ENCODE measurements around the gene FBXO21. TPM values are rescaled to one million over a fixed set of nuclear protein-coding genes. Genes with fewer than 3 reads are reported as not detected.

Gene FBXO21
- total RNA-seq, 4 donors from 2014 or later: 38.4 to 54.4 (median 48.6) TPM

- H3K4me1 ChIP-seq: peaks cover 0 to 6% (median 0%) of the 10 kb centered on the region in 3 donors
- no peak for TF ChIP-seq CTCF (IDR thresholded peaks at IDR 0.05)
- no peak for TF ChIP-seq POLR2A (IDR thresholded peaks at IDR 0.05)
- H3K36me3 ChIP-seq: no peaks in the 10 kb centered on the region
- peaks cover 0 to 57% (median 0%) of the 10 kb centered on the region in 4 donors for H3K27me3 ChIP-seq
- DNase-seq: no peak
- WGBS, 2 donors: 81 to 84% methylated on average over 5 to 6 of the region's 6 CpGs
- no peaks in the 10 kb centered on the region for H3K9me3 ChIP-seq
- intact Hi-C loops (cut with DNase I): loop anchor here (5.0 kb wide), 1 partner anchor 627 kb away; no protein-coding TSS in a partner anchor
- no peak overlapping the region for H3K4me3 ChIP-seq
- no peak overlapping the region for H3K27ac ChIP-seq
These were observed 20.1 kb upstream of the FBXO21 start for GRCh38 chr12:117210266-117210918.

- Histone ChIP-seq H3K4me1 (peaks cover 0 to 6% (median 0%) of the 10 kb centered on the region in 3 donors), H3K27ac (no peak overlapping the region), H3K9me3 (no peaks in the 10 kb centered on the region), H3K36me3 (no peaks in the 10 kb centered on the region), H3K27me3 (peaks cover 0 to 53% (median 0%) of the 10 kb centered on the region in 4 donors), H3K4me3 (no peak overlapping the region)
- intact Hi-C loops (cut with DNase I): loop anchor here (5.0 kb wide), 1 partner anchor 628 kb away; no protein-coding TSS in a partner anchor
- DNase-seq: no peak
- no peak for TF ChIP-seq CTCF (IDR thresholded peaks at IDR 0.05)
- TF ChIP-seq POLR2A (IDR thresholded peaks at IDR 0.05): no peak
- 73 to 85% methylated on average over 3 of the region's 3 CpGs for WGBS, 2 donors
These were observed 19.4 kb upstream of the FBXO21 start for GRCh38 chr12:117209626-117210025.

GRCh38 chr12:117208811-117209455 is 18.7 kb upstream of the FBXO21 start:
- no peak overlapping the region for H3K27ac ChIP-seq
- H3K4me3 ChIP-seq: no peak overlapping the region
- WGBS, 2 donors: 67 to 81% methylated on average over 5 to 7 of the region's 13 CpGs
- intact Hi-C loops (cut with DNase I): no loop called here
- H3K9me3 ChIP-seq: no peaks in the 10 kb centered on the region
- no peaks in the 10 kb centered on the region for H3K36me3 ChIP-seq
- DNase-seq: no peak
- TF ChIP-seq POLR2A (IDR thresholded peaks at IDR 0.05): no peak
- no peak for TF ChIP-seq CTCF (IDR thresholded peaks at IDR 0.05)
- peaks cover 0 to 6% (median 0%) of the 10 kb centered on the region in 3 donors for H3K4me1 ChIP-seq
- peaks cover 0 to 53% (median 0%) of the 10 kb centered on the region in 4 donors for H3K27me3 ChIP-seq

GRCh38 chr12:117208206-117208605 is 17.9 kb upstream of the FBXO21 start:
- H3K27ac ChIP-seq: no peak overlapping the region
- H3K9me3 ChIP-seq: no peaks in the 10 kb centered on the region
- WGBS, 2 donors: 67 to 89% methylated on average over 10 to 16 of the region's 16 CpGs
- H3K4me3 ChIP-seq: no peak overlapping the region
- peaks cover 0 to 53% (median 0%) of the 10 kb centered on the region in 4 donors for H3K27me3 ChIP-seq
- no peak for TF ChIP-seq CTCF (IDR thresholded peaks at IDR 0.05)
- TF ChIP-seq POLR2A (IDR thresholded peaks at IDR 0.05): no peak
- intact Hi-C loops (cut with DNase I): no loop called here
- no peaks in the 10 kb centered on the region for H3K36me3 ChIP-seq
- no peak for DNase-seq
- H3K4me1 ChIP-seq: peaks cover 0 to 5% (median 0%) of the 10 kb centered on the region in 3 donors

- peaks cover 0 to 53% (median 0%) of the 10 kb centered on the region in 4 donors for H3K27me3 ChIP-seq
- TF ChIP-seq POLR2A (IDR thresholded peaks at IDR 0.05) (no peak), CTCF (IDR thresholded peaks at IDR 0.05) (no peak)
- 70 to 83% methylated on average over 2 of the region's 2 CpGs for WGBS, 2 donors
These were observed 17.4 kb upstream of the FBXO21 start for GRCh38 chr12:117207675-117208074.

More at GRCh38 chr12:117207675-117208074, 17.4 kb upstream of the FBXO21 start:
- no peak overlapping the region for H3K4me3 ChIP-seq
- H3K36me3 ChIP-seq: no peaks in the 10 kb centered on the region
- intact Hi-C loops (cut with DNase I): no loop called here
- DNase-seq: no peak
- H3K27ac ChIP-seq: no peak overlapping the region
- peaks cover 0 to under 1% (median 0%) of the 10 kb centered on the region in 3 donors for H3K4me1 ChIP-seq
- H3K9me3 ChIP-seq: no peaks in the 10 kb centered on the region
